Measurements from ENCODE around the gene NGB.

The NGB gene

DNA sequence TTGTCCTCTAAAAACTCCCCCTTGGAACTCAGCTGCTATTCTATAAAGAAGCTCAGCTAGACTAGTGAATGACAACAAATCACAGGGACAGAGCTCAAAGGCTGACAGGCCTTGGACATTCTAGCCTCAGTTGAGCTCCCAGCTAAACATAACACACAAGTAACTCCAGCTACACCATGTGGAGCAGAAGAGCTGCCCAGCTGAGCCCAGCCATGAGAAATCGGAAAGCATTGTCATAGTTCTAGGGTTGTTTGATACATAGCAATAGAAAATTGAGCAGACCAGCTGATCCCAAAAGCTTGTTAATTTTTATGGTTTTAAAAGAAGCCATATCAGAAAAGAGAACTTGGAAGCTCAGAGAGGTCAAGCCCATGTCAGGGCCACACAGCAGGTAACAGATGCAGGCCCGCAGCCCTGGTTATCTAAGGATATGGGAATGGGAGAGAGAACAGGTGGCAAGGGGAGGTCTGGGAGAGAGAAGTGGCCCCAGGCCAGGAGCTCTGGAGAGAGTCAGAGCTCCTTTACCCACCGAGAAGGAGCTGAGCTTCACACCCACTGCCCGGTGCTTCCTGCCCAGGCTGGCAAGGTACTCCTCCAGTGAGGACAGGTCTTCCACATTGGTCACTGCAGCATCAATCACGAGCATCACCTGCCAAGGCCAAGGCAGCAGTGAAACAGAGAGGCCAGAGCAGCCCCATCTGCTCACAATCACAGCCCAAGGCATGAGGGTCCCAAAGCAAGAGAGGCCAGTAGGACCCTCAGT lies 2.9 kb downstream of the NGB start:
- Histone ChIP-seq H3K9me3 (ENCODE audit: severe bottlenecking) (peaks cover 3% of the 10 kb centered on the region), H3K27ac (no peak overlapping the region), H3K4me3 (ENCODE audit: low read depth, low read length) (no peak overlapping the region), H3K36me3 (no peaks in the 10 kb centered on the region), H3K27me3 (ENCODE audit: insufficient read depth, low read depth, severe bottlenecking) (no peaks in the 10 kb centered on the region)
- DNase-seq, result no peak
- TF ChIP-seq, protein P1, sequence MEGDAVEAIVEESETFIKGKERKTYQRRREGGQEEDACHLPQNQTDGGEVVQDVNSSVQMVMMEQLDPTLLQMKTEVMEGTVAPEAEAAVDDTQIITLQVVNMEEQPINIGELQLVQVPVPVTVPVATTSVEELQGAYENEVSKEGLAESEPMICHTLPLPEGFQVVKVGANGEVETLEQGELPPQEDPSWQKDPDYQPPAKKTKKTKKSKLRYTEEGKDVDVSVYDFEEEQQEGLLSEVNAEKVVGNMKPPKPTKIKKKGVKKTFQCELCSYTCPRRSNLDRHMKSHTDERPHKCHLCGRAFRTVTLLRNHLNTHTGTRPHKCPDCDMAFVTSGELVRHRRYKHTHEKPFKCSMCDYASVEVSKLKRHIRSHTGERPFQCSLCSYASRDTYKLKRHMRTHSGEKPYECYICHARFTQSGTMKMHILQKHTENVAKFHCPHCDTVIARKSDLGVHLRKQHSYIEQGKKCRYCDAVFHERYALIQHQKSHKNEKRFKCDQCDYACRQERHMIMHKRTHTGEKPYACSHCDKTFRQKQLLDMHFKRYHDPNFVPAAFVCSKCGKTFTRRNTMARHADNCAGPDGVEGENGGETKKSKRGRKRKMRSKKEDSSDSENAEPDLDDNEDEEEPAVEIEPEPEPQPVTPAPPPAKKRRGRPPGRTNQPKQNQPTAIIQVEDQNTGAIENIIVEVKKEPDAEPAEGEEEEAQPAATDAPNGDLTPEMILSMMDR (IDR thresholded peaks at IDR 0.05; ENCODE audit: low read depth, low read length), result no peak

DNA sequence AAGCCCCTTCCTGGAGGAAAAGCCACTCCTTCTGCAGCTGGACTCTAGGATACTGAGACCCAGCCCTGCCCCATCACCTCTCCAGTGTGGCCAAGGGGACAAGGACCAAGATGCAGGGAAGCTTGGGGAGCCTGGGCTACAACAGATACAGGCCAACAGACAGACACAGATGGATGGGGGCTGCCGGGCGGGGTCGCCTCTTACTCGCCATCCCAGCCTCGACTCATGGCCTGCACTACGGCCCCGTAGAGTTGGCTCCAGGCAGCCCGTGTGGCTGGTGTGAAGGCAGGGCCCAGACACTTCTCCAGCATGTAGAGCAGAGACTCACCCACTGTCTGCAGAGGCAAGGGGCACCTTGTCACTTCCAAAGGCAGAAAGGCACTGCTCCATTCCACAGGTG lies 4.7 kb downstream of the NGB start:
- TF ChIP-seq, protein P1 (IDR thresholded peaks at IDR 0.05; ENCODE audit: low read depth, low read length), result no peak
- DNase-seq, result no peak
- no peaks in the 10 kb centered on the region for H3K27me3 ChIP-seq (ENCODE audit: insufficient read depth, low read depth, severe bottlenecking)
- H3K27ac ChIP-seq, result no peak overlapping the region
- no peaks in the 10 kb centered on the region for H3K36me3 ChIP-seq
- H3K4me3 ChIP-seq (ENCODE audit: low read depth, low read length), result no peak overlapping the region
- H3K9me3 ChIP-seq (ENCODE audit: severe bottlenecking), result peaks cover 3% of the 10 kb centered on the region

DNA sequence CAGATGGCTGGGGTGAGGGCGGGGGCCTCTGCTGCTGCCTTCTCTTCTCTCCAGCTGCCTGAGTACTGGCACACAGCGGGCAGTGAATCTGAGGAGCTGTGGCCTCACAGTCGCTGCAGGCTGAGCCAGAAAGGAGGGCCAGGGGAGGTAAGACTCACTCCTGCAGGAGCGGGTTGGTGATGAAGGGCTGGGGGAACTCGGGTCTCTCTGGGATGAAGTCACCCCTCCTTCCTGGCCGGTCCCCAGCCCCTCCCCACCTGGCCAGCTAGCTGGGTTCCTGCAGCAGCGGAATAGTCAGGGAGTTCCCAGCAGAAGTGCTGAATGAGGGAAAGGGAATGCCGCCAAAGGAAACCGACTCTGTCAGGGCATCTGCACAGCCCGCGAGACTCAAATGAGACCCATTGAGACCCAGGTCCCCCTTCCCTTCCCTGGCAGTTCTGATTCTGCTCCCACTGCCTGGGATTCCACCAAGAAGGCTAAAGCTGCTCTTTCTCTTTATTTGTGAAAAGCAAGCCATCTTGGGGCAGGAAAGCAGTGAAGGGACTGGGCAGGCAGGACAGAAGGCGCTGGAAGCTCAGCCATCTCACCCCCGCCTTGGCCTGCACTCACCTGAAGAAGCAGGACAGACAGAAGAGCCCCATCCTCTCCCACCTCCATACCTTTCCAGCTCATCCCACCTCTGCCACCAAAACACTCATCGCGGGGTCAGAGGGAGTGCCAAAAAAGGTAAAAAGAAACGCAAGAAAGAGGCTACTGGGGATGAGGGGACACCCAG lies 5.3 kb downstream of the NGB start:
- TF ChIP-seq, protein P1 (IDR thresholded peaks at IDR 0.05; ENCODE audit: low read depth, low read length), result no peak
- Histone ChIP-seq H3K27me3 (ENCODE audit: insufficient read depth, low read depth, severe bottlenecking) (no peaks in the 10 kb centered on the region), H3K36me3 (no peaks in the 10 kb centered on the region), H3K9me3 (ENCODE audit: severe bottlenecking) (peaks cover 3% of the 10 kb centered on the region), H3K4me3 (ENCODE audit: low read depth, low read length) (no peak overlapping the region), H3K27ac (no peak overlapping the region)
- no peak for DNase-seq

DNA sequence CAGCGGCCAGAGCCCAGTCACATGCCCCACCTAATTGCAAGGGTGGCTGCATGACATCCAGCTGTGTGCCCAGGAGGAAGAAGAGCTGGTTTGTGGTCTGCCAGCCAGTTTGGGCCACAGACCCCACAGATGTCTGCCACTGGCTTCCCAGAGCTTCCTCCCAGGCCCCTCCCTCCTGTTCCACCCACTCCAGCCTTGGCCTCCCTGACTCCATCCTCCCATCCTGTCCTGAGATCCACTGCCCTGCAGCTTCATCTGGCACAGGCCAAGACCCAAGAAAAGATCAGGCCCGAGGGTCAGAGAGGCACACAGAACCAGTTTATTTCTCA lies 5.9 kb downstream of the NGB start:
- no peak for DNase-seq
- H3K36me3 ChIP-seq, result no peaks in the 10 kb centered on the region
- H3K4me3 ChIP-seq (ENCODE audit: low read depth, low read length), result no peak overlapping the region
- H3K27ac ChIP-seq, result no peak overlapping the region
- TF ChIP-seq, protein P1 (IDR thresholded peaks at IDR 0.05; ENCODE audit: low read depth, low read length), result no peak
- peaks cover 3% of the 10 kb centered on the region for H3K9me3 ChIP-seq (ENCODE audit: severe bottlenecking)
- H3K27me3 ChIP-seq (ENCODE audit: insufficient read depth, low read depth, severe bottlenecking), result no peaks in the 10 kb centered on the region

DNA sequence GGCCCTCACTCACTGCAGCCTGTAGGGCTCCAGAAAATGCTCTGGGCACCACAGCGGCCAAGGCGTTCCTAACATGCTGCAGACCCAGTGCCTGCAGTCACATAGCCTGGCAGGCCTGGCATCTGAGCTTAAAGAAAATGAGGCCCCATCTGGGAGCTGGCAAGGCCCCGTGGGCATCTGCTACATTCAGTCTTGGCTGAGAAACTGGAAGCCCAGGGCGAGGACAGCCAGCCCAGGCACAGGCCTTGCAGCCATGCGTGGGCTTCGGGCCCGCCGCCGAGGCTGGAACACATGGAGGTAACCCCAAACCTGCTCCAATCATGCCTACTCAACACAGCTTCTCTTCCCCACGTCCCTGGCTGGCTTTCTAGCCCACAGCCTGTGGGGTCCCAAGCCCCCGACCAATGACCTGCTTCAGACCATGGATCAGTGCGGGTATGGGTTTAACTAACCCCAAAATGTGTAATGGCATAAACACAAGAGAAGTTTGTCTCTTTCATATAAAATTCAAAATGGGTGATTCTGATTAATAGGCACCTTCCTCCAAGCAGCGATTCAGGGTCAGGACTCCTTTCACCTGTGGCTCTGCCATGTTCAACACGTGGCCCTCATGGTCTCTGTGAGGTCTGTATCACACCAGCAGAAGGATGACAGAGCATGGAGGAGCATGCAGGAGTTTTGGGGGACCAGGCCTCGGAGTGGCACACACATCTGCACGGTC lies 6.4 kb downstream of the NGB start:
- H3K9me3 ChIP-seq (ENCODE audit: severe bottlenecking), result peaks cover 3% of the 10 kb centered on the region
- no peak for DNase-seq
- TF ChIP-seq, protein P1 (IDR thresholded peaks at IDR 0.05; ENCODE audit: low read depth, low read length), result no peak
- H3K36me3 ChIP-seq, result no peaks in the 10 kb centered on the region
- H3K27me3 ChIP-seq (ENCODE audit: insufficient read depth, low read depth, severe bottlenecking), result no peaks in the 10 kb centered on the region
- H3K4me3 ChIP-seq (ENCODE audit: low read depth, low read length), result no peak overlapping the region
- H3K27ac ChIP-seq, result no peak overlapping the region

All from WERI-Rb-1 (cell line).